Ovary (tissue), 3 donors: ENCODE measurements around the gene XPO1.

Experiments
- EP300 ChIP-seq: sonication (generic); formaldehyde crosslinking; IDR thresholded peaks from one replicate; pipeline ENCODE4 v1.6.1; 2017; ENCODE audit warnings: antibody characterized with exemption
- POLR2A ChIP-seq: fragments of 450-650 bp; IDR thresholded peaks from one replicate; pipeline ENCODE4 v1.6.1; 2017; ENCODE audit warnings: antibody characterized with exemption, mild to moderate bottlenecking, moderate library complexity
- TF ChIP-seq, protein P1 (sequence below), 3 donors: fragments of 450-650 bp in 2 of 3; fragments of 200-600 bp in 1 of 3; IDR thresholded peaks; one replicate each; pipeline versions ENCODE4 v1.5.1 to v1.8.0; 2016 to 2022; ENCODE audit warnings: antibody characterized with exemption in 3 of 3, mild to moderate bottlenecking in 1 of 3
- donor health status: DM: no; HTN: no; CAD: no.

DNA sequence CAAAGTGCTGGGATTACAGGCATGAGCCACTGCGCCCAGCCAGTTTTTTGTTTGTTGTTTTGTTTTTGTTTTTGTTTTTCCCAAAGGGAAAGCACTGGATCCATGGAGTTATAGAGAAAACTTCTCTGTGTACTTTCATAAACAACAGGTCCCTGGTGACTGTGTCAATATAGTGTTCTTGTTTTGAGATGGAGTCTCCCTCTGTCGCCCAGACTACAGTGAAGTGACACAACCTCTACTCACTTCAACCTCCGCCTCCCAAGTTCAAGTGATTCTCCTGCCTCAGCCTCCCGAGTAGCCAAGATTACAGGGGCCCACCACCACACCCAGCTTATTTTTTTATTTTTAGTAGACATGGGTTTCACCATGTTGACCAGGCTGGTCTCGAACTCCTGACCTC lies 83.8 kb downstream of the XPO1 start:
- TF ChIP-seq POLR2A (no peak), EP300 (no peak)
- TF ChIP-seq, protein P1, sequence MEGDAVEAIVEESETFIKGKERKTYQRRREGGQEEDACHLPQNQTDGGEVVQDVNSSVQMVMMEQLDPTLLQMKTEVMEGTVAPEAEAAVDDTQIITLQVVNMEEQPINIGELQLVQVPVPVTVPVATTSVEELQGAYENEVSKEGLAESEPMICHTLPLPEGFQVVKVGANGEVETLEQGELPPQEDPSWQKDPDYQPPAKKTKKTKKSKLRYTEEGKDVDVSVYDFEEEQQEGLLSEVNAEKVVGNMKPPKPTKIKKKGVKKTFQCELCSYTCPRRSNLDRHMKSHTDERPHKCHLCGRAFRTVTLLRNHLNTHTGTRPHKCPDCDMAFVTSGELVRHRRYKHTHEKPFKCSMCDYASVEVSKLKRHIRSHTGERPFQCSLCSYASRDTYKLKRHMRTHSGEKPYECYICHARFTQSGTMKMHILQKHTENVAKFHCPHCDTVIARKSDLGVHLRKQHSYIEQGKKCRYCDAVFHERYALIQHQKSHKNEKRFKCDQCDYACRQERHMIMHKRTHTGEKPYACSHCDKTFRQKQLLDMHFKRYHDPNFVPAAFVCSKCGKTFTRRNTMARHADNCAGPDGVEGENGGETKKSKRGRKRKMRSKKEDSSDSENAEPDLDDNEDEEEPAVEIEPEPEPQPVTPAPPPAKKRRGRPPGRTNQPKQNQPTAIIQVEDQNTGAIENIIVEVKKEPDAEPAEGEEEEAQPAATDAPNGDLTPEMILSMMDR (IDR thresholded peaks at IDR 0.05), result no peak
